ENCODE data around the gene TRIM37.
"Not testable (repeated sequence)": the region's sequence is repeated elsewhere in the genome, so short reads cannot be mapped to it uniquely, and the experiment has no call there.

TRIM37 gene

DNA sequence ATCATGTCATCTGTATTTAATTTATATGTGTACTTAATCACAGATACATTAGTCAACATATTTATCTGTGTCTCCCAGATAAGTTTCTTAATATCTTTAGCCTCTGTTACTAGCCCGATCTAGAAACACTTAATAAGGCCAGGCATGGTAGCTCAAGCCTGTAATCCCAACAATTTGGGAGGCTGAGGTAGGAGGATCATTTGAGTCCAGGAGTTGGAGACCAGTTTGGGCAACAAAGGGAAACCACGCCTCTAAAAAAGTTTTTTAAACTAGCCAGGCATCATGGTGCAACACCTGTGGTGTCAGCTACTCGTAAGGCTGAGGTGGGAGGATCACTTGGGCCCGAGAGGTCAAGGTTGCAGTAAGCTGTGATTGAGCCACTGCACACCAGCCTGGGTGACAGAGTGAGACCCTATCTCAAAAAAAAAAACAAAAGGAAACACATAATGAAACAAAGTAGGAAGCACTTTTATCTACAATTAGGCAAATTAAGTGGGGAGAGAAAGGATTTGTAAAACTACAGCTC, 39.0 kb upstream of the TRIM37 start:
- Histone ChIP-seq H3K36me3 (ENCODE audit: insufficient read depth, low read depth, low read length) (peaks cover 12% of the 10 kb centered on the region; the same call in 1 of the 2 replicates), H3K9me3 (ENCODE audit: insufficient read depth, low read depth, low read length) (no peaks in the 10 kb centered on the region), H3K4me1 (ENCODE audit: insufficient read depth, low read length) (no peaks in the 10 kb centered on the region; the same call in 1 of the 2 replicates), H3K4me3 (ENCODE audit: low read length) (no peak overlapping the region), H3K27ac (ENCODE audit: low read length) (no peak overlapping the region), H3K9ac (ENCODE audit: low read depth, low read length) (no peak overlapping the region), H3K27me3 (ENCODE audit: insufficient read depth, low read length) (no peaks in the 10 kb centered on the region)

DNA sequence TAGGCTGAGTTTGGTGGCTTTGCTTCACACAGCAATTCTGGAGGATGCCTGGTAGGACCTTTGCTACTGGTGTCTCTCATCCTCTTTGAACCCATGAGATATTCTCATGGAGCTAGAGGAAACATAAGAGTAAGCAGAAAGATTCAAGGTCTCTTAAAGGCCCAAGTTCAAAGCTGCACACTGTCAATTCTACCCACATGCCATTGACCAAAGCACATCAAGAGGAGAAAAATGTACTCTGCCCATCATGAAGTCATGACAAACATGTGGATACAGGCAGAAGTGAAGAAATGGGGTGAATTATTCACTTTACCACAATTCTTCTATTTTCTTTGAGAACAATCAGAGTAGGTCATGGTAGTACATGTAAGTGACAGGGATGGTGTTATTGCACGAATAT, 35.2 kb upstream of the TRIM37 start:
- no peaks in the 10 kb centered on the region for H3K27me3 ChIP-seq (ENCODE audit: insufficient read depth, low read length)
- no peaks in the 10 kb centered on the region for H3K9me3 ChIP-seq (ENCODE audit: insufficient read depth, low read depth, low read length)
- H3K36me3 ChIP-seq (ENCODE audit: insufficient read depth, low read depth, low read length), result peaks cover 12% of the 10 kb centered on the region; the same call in 1 of the 2 replicates
- H3K9ac ChIP-seq (ENCODE audit: low read depth, low read length), result no peak overlapping the region
- H3K4me1 ChIP-seq (ENCODE audit: insufficient read depth, low read length), result no peaks in the 10 kb centered on the region
- no peak overlapping the region for H3K27ac ChIP-seq (ENCODE audit: low read length)
- H3K4me3 ChIP-seq (ENCODE audit: low read length), result no peak overlapping the region

DNA sequence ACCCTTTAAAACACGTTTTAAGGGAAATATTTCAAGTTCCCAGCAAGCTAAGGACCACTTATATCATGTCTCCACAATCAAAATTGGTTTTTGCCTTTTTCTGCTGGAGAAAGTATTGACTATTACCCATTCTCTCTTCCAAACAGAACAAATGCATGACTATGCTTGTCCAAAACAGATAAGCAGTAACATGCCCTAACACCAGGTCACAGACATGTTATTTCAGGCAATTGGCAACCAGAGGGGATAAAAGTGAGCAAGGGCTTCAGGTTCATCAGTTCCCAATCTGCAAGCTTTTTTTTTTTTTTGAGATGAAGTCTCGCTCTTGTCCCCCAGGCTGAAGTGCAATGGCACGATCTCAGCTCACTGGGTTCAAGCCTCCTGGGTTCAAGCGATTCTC, 33.3 kb upstream of the TRIM37 start:
- Histone ChIP-seq H3K4me3 (ENCODE audit: low read length) (no peak overlapping the region), H3K27me3 (ENCODE audit: insufficient read depth, low read length) (no peaks in the 10 kb centered on the region), H3K4me1 (ENCODE audit: insufficient read depth, low read length) (no peaks in the 10 kb centered on the region), H3K27ac (ENCODE audit: low read length) (no peak overlapping the region), H3K9me3 (ENCODE audit: insufficient read depth, low read depth, low read length) (no peaks in the 10 kb centered on the region), H3K36me3 (ENCODE audit: insufficient read depth, low read depth, low read length) (0 out of 2 replicates have a peak, but pooled peaks cover 9% of the 10 kb centered on the region), H3K9ac (ENCODE audit: low read depth, low read length) (no peak overlapping the region)

DNA sequence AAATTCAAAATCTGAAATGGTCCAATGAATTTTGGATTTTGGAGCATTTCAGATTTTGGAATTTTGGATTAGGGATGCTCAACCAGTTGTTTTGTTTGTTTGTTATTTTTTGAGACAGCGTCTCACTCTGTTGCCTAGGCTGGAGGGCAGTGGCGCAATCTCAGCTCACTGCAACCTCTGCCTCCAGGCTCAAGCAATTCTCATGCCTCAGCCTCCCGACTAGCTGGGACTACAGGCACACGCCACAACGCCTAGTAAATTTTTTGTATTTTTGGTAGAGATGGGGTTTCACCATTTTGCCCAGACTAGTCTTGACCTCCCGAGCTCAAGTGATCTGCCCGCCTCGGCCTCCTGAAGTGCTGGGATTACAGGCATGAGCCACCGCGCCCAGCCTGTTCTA, 31.7 kb upstream of the TRIM37 start:
- not testable (repeated sequence) for H3K9me3 ChIP-seq (ENCODE audit: insufficient read depth, low read depth, low read length); H3K27me3 ChIP-seq (ENCODE audit: insufficient read depth, low read length); H3K9ac ChIP-seq (ENCODE audit: low read depth, low read length); H3K36me3 ChIP-seq (ENCODE audit: insufficient read depth, low read depth, low read length); H3K4me1 ChIP-seq (ENCODE audit: insufficient read depth, low read length); H3K27ac ChIP-seq (ENCODE audit: low read length); H3K4me3 ChIP-seq (ENCODE audit: low read length)

DNA sequence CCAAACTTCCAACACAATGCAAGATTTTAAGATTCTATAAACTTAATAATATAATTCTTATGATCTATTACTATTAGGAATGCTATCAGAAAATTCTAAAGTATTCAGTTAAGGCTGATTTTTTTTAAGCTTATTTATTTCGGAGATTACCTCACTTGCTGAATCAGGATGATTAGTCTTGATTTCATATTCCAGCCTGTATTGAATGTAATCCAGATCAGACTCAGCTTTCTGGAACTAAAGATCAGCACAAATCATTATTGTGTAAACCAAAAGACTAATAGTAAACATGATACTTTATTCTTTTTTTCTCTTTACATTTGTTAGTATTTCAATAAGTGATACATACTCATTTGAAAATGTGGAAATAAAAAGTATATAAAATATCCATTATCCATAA, 24.5 kb upstream of the TRIM37 start:
- no peak overlapping the region for H3K9ac ChIP-seq (ENCODE audit: low read depth, low read length)
- H3K27me3 ChIP-seq (ENCODE audit: insufficient read depth, low read length), result no peaks in the 10 kb centered on the region
- H3K9me3 ChIP-seq (ENCODE audit: insufficient read depth, low read depth, low read length), result no peaks in the 10 kb centered on the region
- no peak overlapping the region for H3K4me3 ChIP-seq (ENCODE audit: low read length)
- H3K4me1 ChIP-seq (ENCODE audit: insufficient read depth, low read length), result no peaks in the 10 kb centered on the region
- peaks cover 31% of the 10 kb centered on the region for H3K36me3 ChIP-seq (ENCODE audit: insufficient read depth, low read depth, low read length)
- H3K27ac ChIP-seq (ENCODE audit: low read length), result no peak overlapping the region

DNA sequence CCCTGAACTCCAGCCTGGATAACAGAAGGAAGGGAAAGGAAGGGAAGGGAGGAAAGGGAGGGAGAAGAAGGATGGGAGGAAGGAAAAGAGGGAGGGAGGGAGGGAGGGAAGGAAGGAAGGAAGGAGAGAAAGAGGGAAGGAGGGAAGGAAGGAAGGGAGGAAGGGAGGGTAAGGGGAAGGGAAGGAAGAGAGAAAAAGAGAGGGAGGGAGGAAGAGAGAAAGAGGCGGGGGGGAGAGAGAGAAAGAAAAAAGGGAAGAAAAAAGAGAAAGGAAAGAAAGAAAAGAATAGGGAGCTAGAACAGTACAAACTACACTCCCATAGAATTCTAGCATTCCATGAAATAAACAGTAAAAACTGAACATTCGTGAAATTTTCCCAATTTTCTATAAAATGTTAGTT, 23.1 kb upstream of the TRIM37 start:
- Histone ChIP-seq H3K27me3 (ENCODE audit: insufficient read depth, low read length) (no peaks in the 10 kb centered on the region), H3K4me1 (ENCODE audit: insufficient read depth, low read length) (no peaks in the 10 kb centered on the region), H3K27ac (ENCODE audit: low read length) (no peak overlapping the region), H3K9ac (ENCODE audit: low read depth, low read length) (no peak overlapping the region), H3K9me3 (ENCODE audit: insufficient read depth, low read depth, low read length) (no peaks in the 10 kb centered on the region), H3K36me3 (ENCODE audit: insufficient read depth, low read depth, low read length) (peaks cover 36% of the 10 kb centered on the region), H3K4me3 (ENCODE audit: low read length) (no peak overlapping the region)

DNA sequence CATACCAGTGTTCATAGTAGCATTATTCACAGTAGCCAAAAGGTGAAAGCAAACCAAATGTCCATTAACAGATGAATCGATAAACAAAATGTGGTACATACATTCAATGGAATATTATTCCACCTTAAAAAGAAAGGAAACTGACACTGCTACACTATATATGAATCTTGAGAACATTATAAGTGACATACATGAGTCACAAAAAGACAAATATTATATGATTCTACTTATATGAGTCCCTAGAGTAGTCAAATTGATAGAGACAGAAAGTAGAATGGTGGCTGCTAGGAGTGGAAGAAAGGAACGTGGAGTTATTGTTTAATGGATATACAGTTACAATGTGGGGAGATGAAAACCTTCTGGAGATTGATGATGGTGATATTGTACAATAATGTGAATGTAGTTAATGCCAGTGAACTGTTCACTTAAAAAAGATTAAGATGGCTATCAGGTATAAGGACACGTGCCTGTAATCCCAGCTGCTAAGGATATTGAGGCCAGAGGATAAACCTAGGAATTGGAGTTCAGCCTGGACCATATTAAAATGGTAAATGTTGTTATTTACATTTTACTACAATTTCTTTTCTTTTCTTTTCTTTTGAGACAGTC, 20.2 kb upstream of the TRIM37 start:
- Histone ChIP-seq H3K4me3 (ENCODE audit: low read length) (no peak overlapping the region), H3K27ac (ENCODE audit: low read length) (no peak overlapping the region), H3K27me3 (ENCODE audit: insufficient read depth, low read length) (no peaks in the 10 kb centered on the region), H3K9ac (ENCODE audit: low read depth, low read length) (no peak overlapping the region), H3K36me3 (ENCODE audit: insufficient read depth, low read depth, low read length) (peaks cover 50% of the 10 kb centered on the region), H3K4me1 (ENCODE audit: insufficient read depth, low read length) (no peaks in the 10 kb centered on the region), H3K9me3 (ENCODE audit: insufficient read depth, low read depth, low read length) (no peaks in the 10 kb centered on the region)

DNA sequence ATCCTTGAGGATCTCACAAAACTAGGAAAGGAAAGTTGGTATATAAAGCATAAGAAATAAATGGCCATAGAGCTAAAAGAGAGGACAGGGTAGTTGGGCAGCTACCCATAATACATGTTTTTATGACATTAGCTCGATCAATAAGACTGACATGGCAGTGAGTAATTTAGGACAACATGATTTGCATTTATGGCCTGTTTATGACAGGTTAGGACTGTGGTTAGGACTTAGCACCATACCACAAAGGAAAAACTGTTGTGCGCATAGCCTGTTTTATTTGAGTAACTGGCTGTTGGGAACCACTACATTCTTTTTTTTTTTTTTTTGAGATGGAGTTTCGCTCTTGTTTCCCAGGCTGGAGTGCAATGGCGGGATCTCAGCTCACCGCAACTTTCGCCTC, 18.0 kb upstream of the TRIM37 start:
- Histone ChIP-seq H3K36me3 (ENCODE audit: insufficient read depth, low read depth, low read length) (peaks cover 54% of the 10 kb centered on the region), H3K4me3 (ENCODE audit: low read length) (no peak overlapping the region), H3K4me1 (ENCODE audit: insufficient read depth, low read length) (no peaks in the 10 kb centered on the region), H3K27me3 (ENCODE audit: insufficient read depth, low read length) (no peaks in the 10 kb centered on the region), H3K9ac (ENCODE audit: low read depth, low read length) (no peak overlapping the region), H3K9me3 (ENCODE audit: insufficient read depth, low read depth, low read length) (no peaks in the 10 kb centered on the region), H3K27ac (ENCODE audit: low read length) (no peak overlapping the region)

GRCh38 chr17:59121901-59122480, 15.3 kb upstream of the TRIM37 start:
- no peak overlapping the region for H3K27ac ChIP-seq (ENCODE audit: low read length)
- H3K4me3 ChIP-seq (ENCODE audit: low read length), result no peak overlapping the region
- H3K36me3 ChIP-seq (ENCODE audit: insufficient read depth, low read depth, low read length), result peaks cover 54% of the 10 kb centered on the region
- no peaks in the 10 kb centered on the region for H3K4me1 ChIP-seq (ENCODE audit: insufficient read depth, low read length)
- no peak overlapping the region for H3K9ac ChIP-seq (ENCODE audit: low read depth, low read length)
- no peaks in the 10 kb centered on the region for H3K9me3 ChIP-seq (ENCODE audit: insufficient read depth, low read depth, low read length)
- H3K27me3 ChIP-seq (ENCODE audit: insufficient read depth, low read length), result no peaks in the 10 kb centered on the region

- Histone ChIP-seq H3K4me3 (ENCODE audit: low read length) (no peak overlapping the region), H3K27me3 (ENCODE audit: insufficient read depth, low read length) (no peaks in the 10 kb centered on the region), H3K9me3 (ENCODE audit: insufficient read depth, low read depth, low read length) (no peaks in the 10 kb centered on the region), H3K9ac (ENCODE audit: low read depth, low read length) (no peak overlapping the region), H3K27ac (ENCODE audit: low read length) (no peak overlapping the region), H3K4me1 (ENCODE audit: insufficient read depth, low read length) (no peaks in the 10 kb centered on the region), H3K36me3 (ENCODE audit: insufficient read depth, low read depth, low read length) (peaks cover 60% of the 10 kb centered on the region)
Measured at GRCh38 chr17:59115474-59115873, 8.8 kb upstream of the TRIM37 start.

DNA sequence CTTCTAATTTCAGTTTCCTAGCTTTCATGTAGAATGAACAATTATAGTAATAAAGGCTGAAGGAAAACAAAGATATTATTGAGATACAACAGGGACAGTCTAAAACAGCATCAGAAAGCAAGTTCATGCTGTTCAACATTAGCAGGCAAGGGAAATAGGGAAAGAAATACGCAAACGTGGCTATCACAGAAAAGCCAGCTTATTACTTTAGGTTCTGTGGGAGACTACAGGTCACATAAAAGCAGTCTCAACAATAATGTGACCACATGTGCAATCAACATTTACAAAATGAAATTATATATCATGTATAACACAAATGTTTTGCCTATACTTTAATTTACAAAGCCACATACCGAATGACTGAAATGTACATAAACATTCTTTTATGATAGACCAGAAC, 4.9 kb upstream of the TRIM37 start:
- H3K4me1 ChIP-seq (ENCODE audit: insufficient read depth, low read length), result no peaks in the 10 kb centered on the region
- H3K9me3 ChIP-seq (ENCODE audit: insufficient read depth, low read depth, low read length), result no peaks in the 10 kb centered on the region
- no peaks in the 10 kb centered on the region for H3K27me3 ChIP-seq (ENCODE audit: insufficient read depth, low read length)
- no peak overlapping the region for H3K27ac ChIP-seq (ENCODE audit: low read length)
- H3K4me3 ChIP-seq (ENCODE audit: low read length), result no peak overlapping the region
- H3K36me3 ChIP-seq (ENCODE audit: insufficient read depth, low read depth, low read length), result peaks cover 42% of the 10 kb centered on the region
- H3K9ac ChIP-seq (ENCODE audit: low read depth, low read length), result no peak overlapping the region

DNA sequence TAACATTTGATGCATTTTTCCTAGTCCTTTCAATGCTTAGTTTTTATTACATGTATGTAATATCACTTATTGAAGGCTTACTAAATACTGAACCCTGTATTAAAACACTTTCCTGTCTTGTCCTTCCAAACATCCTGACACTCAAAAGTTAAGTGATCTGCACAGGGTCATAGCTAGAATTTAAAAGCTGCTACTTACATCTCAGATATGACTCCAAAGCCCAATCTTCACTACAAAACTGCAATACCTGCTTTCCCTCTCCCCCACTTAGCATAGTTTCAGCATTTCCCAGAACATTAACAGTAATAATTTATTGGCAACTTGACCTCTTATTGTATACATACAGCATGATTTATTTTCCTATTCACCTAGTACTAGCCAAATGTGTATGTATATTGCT, 4.3 kb upstream of the TRIM37 start:
- H3K9ac ChIP-seq (ENCODE audit: low read depth, low read length), result no peak overlapping the region
- no peak overlapping the region for H3K27ac ChIP-seq (ENCODE audit: low read length)
- H3K36me3 ChIP-seq (ENCODE audit: insufficient read depth, low read depth, low read length), result peaks cover 42% of the 10 kb centered on the region
- H3K4me1 ChIP-seq (ENCODE audit: insufficient read depth, low read length), result no peaks in the 10 kb centered on the region
- H3K9me3 ChIP-seq (ENCODE audit: insufficient read depth, low read depth, low read length), result no peaks in the 10 kb centered on the region
- no peaks in the 10 kb centered on the region for H3K27me3 ChIP-seq (ENCODE audit: insufficient read depth, low read length)
- H3K4me3 ChIP-seq (ENCODE audit: low read length), result no peak overlapping the region

Data from iPS-20b (cell line).